Suprapubic skin (tissue), 4 donors: ENCODE results near the gene MSH4. TPM values are rescaled to one million over a fixed set of nuclear protein-coding genes. Genes with fewer than 3 reads are reported as not detected.

Experiments used
- DNase-seq, 2 donors: peaks; one replicate each; pipeline ENCODE4 v3.0.0-alpha.2; 2019; ENCODE audit warnings: low spot score in 2 of 2
- H3K27ac ChIP-seq: fragments of 200-600 bp; sonication (generic); one replicate; pipeline ENCODE4 v1.5.1; 2019
- H3K27me3 ChIP-seq: fragments of 200-600 bp; sonication (generic); one replicate; pipeline ENCODE4 v1.5.1; 2019
- H3K36me3 ChIP-seq: fragments of 200-600 bp; sonication (generic); one replicate; pipeline ENCODE4 v1.5.1; 2019
- H3K4me1 ChIP-seq: fragments of 200-600 bp; sonication (generic); one replicate; pipeline ENCODE4 v1.5.1; 2019
- H3K4me3 ChIP-seq: fragments of 200-600 bp; sonication (generic); one replicate; pipeline ENCODE4 v1.5.1; 2019; ENCODE audit warnings: mild to moderate bottlenecking
- H3K9me3 ChIP-seq: fragments of 200-600 bp; sonication (generic); one replicate; pipeline ENCODE4 v1.5.1; 2019
- EP300 ChIP-seq: sonication (generic); formaldehyde crosslinking; IDR thresholded peaks from one replicate; pipeline ENCODE4 v1.6.1; 2017; ENCODE audit warnings: antibody characterized with exemption
- POLR2A ChIP-seq, 2 donors: fragments of 450-650 bp; IDR thresholded peaks; one replicate each; pipeline ENCODE4 v1.6.1; 2017; ENCODE audit warnings: antibody characterized with exemption in 2 of 2, mild to moderate bottlenecking in 2 of 2, moderate library complexity in 2 of 2
- POLR2AphosphoS5 ChIP-seq, 3 donors: sonication (generic); formaldehyde crosslinking; IDR thresholded peaks; one replicate each; pipeline ENCODE4 v1.6.1; 2017; ENCODE audit warnings: antibody characterized with exemption in 3 of 3
- WGBS: methylation state at CpG from one replicate; pipeline ENCODE4 v1.1.5; 2018; 5-methylcytosine and 5-hydroxymethylcytosine counted together
- total RNA-seq, 4 donors: library from RNA; depleted of rRNA; stranded (reverse); fragments of >200 nt; gene quantifications; one replicate each; pipeline ENCODE4 v1.1.0, GENCODE V29; 2016
- TF ChIP-seq, protein P1 (sequence below), 2 donors: fragments of 200-600 bp in 1 of 2; fragments of 450-650 bp in 1 of 2; sonication (generic) in 1 of 2; IDR thresholded peaks; one replicate each; pipeline ENCODE4 v1.5.1; 2016 to 2019; ENCODE audit warnings: antibody characterized with exemption in 2 of 2, mild to moderate bottlenecking in 1 of 2, moderate library complexity in 1 of 2

Gene MSH4
- total RNA-seq, 4 donors from 2014 or later = 0.21 TPM; not detected in 3

DNA sequence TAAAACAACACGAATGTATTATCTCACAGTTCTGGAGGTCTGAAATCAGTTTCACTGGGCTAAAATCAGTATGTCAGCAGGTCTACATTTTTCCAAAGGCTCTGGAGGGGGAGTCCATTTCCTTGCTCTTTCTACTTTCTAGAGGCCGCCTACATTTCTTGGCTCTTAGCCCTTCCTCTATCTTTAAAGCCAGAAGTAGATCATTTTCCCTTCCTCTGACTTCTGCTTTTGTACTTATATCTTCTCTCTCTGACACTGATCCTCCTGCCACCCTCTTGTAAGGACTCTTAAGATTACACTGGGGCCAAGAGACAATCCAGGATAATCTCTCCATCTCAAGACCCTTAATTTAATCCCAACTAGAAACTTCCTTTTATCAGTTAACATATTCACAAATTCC is 41.4 kb downstream of the MSH4 start:
- Histone ChIP-seq H3K4me3 (no peak overlapping the region), H3K27me3 (no peaks in the 10 kb centered on the region), H3K9me3 (no peaks in the 10 kb centered on the region), H3K4me1 (no peaks in the 10 kb centered on the region), H3K27ac (no peak overlapping the region), H3K36me3 (no peaks in the 10 kb centered on the region)
- DNase-seq = no peak
- TF ChIP-seq, protein P1, sequence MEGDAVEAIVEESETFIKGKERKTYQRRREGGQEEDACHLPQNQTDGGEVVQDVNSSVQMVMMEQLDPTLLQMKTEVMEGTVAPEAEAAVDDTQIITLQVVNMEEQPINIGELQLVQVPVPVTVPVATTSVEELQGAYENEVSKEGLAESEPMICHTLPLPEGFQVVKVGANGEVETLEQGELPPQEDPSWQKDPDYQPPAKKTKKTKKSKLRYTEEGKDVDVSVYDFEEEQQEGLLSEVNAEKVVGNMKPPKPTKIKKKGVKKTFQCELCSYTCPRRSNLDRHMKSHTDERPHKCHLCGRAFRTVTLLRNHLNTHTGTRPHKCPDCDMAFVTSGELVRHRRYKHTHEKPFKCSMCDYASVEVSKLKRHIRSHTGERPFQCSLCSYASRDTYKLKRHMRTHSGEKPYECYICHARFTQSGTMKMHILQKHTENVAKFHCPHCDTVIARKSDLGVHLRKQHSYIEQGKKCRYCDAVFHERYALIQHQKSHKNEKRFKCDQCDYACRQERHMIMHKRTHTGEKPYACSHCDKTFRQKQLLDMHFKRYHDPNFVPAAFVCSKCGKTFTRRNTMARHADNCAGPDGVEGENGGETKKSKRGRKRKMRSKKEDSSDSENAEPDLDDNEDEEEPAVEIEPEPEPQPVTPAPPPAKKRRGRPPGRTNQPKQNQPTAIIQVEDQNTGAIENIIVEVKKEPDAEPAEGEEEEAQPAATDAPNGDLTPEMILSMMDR (IDR thresholded peaks at IDR 0.05) = no peak
- TF ChIP-seq POLR2AphosphoS5 (IDR thresholded peaks at IDR 0.05) (no peak), EP300 (no peak), POLR2A (IDR thresholded peaks at IDR 0.05) (no peak)
- WGBS = 76% methylated on average over 2 of the region's 2 CpGs

DNA sequence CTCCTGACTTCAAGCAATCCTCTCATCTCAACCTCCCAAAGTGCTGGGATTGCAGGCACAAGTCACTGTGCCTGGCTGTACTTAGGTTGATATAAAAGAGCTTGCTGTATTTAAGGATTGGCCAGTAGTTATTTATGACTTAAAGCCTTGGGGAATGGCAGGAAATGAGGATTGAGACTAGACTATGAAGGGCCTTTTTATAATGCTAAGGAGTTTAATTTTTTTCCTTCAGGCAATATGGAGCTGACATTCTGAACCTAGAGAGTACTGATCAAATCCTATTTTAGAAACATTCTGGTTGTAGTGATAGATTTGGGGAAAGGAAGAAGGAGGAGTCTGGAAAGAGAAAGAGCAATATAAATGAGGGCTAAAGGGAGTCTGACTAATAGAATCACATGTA is 44.7 kb downstream of the MSH4 start:
- TF ChIP-seq POLR2A (IDR thresholded peaks at IDR 0.05) = no peak
- TF ChIP-seq, protein P1 (IDR thresholded peaks at IDR 0.05) = no peak
- no peak for TF ChIP-seq EP300
- TF ChIP-seq POLR2AphosphoS5 (IDR thresholded peaks at IDR 0.05) = no peak
- Histone ChIP-seq H3K27me3 (no peaks in the 10 kb centered on the region), H3K27ac (no peak overlapping the region), H3K9me3 (no peaks in the 10 kb centered on the region), H3K36me3 (no peaks in the 10 kb centered on the region), H3K4me1 (no peaks in the 10 kb centered on the region), H3K4me3 (no peak overlapping the region)
- no peak for DNase-seq

DNA sequence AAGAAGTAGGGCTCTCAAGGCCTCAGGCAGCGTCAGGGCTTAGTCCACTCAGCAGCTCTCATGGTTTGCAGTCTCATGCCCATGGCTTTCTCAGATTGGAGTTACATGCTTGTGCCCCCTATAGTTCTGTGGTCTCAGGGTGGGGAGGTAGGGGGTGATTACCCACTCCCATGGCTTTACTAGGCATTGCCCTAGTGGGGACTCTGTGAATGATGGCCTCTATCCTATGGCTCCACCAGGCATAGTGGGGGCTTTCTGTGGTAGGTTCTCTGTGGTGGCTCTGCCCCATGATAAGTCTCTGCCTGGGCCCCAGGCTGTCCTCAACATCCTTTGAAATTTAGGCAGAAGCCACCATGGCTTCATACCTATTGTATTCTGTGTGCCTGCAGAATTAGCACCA is 48.9 kb downstream of the MSH4 start:
- DNase-seq = no peak
- TF ChIP-seq POLR2A (IDR thresholded peaks at IDR 0.05) (no peak), EP300 (no peak), POLR2AphosphoS5 (IDR thresholded peaks at IDR 0.05) (no peak)
- TF ChIP-seq, protein P1 (IDR thresholded peaks at IDR 0.05) = no peak
- no peaks in the 10 kb centered on the region for H3K36me3 ChIP-seq
- H3K4me3 ChIP-seq = no peak overlapping the region
- 0% methylated on average over 1 of the region's 1 CpG for WGBS
- H3K27me3 ChIP-seq = no peaks in the 10 kb centered on the region
- no peak overlapping the region for H3K27ac ChIP-seq
- H3K9me3 ChIP-seq = no peaks in the 10 kb centered on the region
- H3K4me1 ChIP-seq = no peaks in the 10 kb centered on the region

DNA sequence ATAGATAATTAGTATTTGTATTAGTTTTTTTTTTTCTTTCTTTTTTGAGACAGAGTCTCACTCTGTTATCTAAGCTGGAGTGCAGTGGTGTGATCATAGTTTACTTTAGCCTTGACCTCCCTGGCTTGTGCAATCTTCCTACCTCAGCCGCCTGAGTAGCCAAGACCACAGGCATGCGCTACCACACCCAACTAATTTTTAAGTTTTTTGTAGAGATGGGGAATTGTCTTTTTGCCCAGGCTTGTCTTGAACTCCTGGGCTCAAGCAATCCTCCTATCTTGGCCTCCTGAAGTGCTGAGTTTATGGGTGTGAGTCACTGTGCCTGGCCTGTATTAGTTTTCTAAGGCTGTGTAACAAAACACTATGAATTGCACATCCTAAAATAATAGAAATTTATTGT is 58.3 kb downstream of the MSH4 start:
- TF ChIP-seq, protein P1 (IDR thresholded peaks at IDR 0.05) = no peak
- TF ChIP-seq POLR2A (IDR thresholded peaks at IDR 0.05) = no peak
- WGBS = 92% methylated on average over 2 of the region's 2 CpGs
- H3K4me3 ChIP-seq = no peak overlapping the region

DNA sequence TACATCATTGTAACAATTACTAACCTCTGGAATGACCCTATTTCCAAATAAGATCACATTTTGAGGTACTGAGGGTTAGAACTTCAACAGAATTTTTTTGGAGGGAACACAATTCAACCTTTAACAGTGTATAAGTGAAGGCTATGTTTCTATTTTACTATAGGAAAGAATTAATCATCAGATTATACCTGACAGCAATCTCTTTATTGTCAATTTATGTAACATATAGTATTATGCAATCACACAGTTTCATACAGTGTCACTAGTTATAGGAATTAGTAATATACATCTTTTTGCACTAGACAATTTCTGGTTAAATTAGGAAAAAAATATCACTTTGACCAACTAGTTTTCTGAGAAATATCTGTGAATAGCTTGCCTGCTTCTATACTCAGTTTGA is 59.1 kb downstream of the MSH4 start:
- H3K27me3 ChIP-seq = no peaks in the 10 kb centered on the region
- H3K4me3 ChIP-seq = no peak overlapping the region
- no peaks in the 10 kb centered on the region for H3K9me3 ChIP-seq
- TF ChIP-seq EP300 = no peak
- no peak overlapping the region for H3K27ac ChIP-seq
- H3K36me3 ChIP-seq = no peaks in the 10 kb centered on the region
- no peaks in the 10 kb centered on the region for H3K4me1 ChIP-seq
- no peak for DNase-seq

More for the DNA sequence above, 58.3 kb downstream of the MSH4 start:
- no peak for DNase-seq
- Histone ChIP-seq H3K9me3 (no peaks in the 10 kb centered on the region), H3K36me3 (no peaks in the 10 kb centered on the region), H3K27ac (no peak overlapping the region), H3K27me3 (no peaks in the 10 kb centered on the region), H3K4me1 (no peaks in the 10 kb centered on the region)

DNA sequence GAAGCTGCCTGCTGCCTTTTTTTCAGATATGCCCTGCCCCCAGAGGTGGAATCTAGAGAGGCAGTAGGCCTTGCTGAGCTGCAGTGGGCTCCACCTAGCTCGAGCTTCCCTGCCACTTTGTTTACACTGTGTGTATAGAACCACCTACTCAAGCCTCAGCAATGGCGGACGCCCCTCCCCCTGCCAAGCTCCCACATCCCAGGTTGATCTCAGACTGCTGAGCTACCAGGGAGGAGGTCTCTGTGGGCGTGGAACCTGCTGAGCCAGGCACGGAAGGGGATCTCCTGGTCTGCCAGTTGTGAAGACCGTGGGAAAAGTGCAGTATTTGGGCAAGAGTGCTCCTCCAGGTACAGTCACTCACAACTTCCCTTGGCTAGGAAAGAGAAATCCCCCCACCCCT is 65.1 kb downstream of the MSH4 start:
- Histone ChIP-seq H3K27me3 (no peaks in the 10 kb centered on the region), H3K4me3 (no peak overlapping the region), H3K9me3 (no peaks in the 10 kb centered on the region), H3K4me1 (no peaks in the 10 kb centered on the region), H3K36me3 (no peaks in the 10 kb centered on the region), H3K27ac (no peak overlapping the region)
- DNase-seq = no peak
- WGBS = 70% methylated on average over 6 of the region's 6 CpGs
- TF ChIP-seq, protein P1 (IDR thresholded peaks at IDR 0.05) = no peak
- TF ChIP-seq EP300 = no peak
- TF ChIP-seq POLR2A (IDR thresholded peaks at IDR 0.05) = no peak
- no peak for TF ChIP-seq POLR2AphosphoS5 (IDR thresholded peaks at IDR 0.05)
